Activated CD8-positive, alpha-beta memory T cell treated with anti-CD3 and anti-CD28 coated beads, Interleukin-2, amount 50 U/mL, for 24 hours (primary cell): ENCODE data around the gene DPM3.
"Not testable (repeated sequence)": the region's sequence is repeated elsewhere in the genome, so short reads cannot be mapped to it uniquely, and the experiment has no call there.

ENCODE experiments used
- DNase-seq: peaks from one replicate; pipeline ENCODE4 v3.0.0-alpha.2; 2020; ENCODE audit errors: extremely low read depth

Gene DPM3

DNA sequence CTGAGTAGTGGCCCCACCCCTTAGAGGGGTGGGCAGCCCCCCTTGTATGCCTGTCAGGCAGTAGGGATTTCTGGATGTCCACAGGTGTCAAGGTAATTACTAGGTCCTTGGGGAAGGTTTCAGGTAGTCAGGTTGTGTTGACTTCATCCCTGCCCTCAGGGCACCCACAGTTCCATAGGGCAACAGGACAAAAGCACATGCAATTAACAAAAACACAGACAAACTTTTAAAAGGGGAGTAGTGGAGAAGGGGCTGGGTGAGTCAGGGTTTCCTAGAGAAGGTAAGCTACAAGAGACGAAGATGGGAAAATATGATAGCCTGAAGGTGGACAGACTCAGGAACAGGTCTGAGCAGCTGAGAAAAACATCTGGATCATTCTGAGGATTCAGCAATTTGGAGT, 18.7 kb upstream of the DPM3 start:
- no peak for DNase-seq

DNA sequence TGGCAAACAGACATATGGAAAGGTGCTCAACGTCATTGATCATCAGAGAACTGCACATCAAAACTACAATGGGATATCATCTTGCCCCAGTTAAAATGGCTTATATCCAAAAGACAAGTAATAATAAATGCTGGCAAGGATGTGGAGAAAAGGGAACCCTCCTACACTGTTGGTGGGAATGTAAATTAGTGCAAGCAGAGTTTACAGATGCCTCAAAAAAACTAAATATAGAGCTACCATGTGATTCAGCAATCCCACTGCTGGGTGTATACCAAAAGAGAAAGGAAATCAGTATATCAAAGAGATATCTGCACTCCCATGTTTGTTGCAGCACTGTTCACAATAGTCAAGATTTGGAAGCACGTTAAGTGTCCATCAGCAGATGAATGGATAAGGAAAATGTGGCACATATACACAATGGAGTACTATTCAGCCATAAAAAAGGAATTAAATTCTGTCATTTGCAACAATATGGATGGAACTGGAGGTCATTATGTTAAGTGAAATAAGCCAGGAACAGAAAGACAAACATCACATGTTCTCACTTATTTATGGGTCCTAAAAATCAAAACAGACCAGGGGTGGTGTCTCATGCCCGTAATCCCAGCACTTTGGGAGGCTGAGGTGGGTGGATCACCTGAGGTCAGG, 15.8 kb upstream of the DPM3 start:
- not testable (repeated sequence) for DNase-seq

DNA sequence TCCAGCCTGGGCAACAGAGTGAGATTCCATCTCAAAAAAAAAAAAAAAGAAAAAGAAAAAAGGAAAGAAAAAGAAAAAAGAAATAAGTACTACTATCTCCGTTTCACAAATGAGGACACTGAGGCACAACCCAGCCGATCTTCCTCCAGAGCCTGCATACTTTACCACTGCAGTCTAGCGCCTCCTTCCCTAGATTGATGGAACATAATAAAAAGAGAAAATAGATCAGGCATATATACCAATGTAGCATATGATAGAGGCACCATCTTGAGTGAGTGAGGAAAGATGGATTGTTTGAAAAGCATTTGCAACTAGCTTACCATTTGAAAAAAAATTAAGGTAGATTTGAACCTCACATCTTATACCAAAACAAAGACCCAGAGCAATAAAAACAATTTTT, 5.2 kb upstream of the DPM3 start:
- no peak for DNase-seq

DNA sequence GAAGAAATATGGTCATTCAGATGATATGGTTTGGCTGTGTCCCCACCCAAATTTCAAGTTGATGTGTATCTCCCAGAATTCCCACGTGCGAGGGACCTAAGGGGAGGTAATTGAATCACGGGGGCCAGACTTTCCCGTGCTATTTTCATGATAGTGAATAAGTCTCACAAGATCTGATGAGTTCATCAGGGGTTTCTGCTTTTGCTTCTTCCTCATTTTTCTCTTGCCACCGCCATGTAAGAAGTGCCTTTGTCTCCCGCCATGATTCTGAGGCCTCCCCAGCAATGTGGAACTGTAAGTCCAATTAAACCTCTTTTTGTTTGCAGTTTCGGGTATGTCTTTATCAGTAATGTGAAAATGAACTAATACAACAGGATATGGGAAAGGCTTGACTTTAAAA, 1.4 kb upstream of the DPM3 start:
- DNase-seq, result no peak

DNA sequence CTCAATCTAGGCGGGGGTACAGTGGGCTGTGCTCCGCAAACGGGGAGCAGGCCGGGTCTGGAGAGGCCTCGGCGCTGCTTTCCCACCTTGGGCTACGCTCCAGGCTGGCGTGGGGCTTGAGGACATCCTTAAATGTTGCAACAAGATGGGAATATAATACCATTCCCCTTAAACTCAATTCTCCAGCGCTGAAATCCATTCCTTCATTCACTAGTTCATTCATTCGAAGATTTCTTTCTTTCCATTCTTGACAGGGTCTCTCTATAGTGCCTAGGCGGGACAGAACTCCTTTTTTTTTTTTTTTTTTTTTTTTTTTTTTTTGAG, 261 bp upstream of the DPM3 start:
- DNase-seq, result no peak

DNA sequence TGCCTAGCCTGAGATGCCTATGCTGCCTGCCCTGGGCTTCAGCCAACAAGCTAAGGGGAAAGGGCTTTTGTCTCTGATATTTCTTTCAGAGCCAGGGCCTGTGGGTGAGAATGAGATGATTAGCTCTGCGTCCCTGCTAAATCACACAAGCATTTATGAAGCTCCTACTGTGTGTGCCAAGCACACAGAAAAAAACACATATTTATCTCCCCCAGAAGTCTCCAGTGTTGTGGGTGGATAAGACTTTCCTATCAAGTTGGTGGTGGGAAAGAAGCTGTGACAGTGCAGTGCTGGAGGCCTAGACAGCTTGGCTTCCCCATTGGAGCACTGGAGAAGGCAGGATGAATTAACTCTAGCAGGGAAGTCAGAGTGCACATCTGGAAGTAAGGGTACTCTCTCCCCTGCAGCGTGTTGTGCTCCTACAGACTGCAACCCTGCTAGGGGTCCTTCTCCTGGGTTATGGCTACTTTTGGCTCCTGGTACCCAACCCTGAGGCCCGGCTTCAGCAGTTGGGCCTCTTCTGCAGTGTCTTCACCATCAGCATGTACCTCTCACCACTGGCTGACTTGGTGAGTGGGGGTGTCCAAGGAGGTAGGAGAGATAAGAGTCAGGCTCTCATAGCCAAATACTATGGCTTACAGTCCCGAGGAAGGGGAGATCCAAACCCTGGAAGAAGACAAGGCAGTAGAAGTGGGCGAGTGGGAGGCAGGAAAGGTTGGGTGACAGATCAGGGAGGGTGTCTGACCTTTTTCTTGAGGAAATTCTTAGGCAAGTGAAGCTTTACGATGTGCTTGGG, 3.0 kb downstream of the DPM3 start:
- no peak for DNase-seq

DNA sequence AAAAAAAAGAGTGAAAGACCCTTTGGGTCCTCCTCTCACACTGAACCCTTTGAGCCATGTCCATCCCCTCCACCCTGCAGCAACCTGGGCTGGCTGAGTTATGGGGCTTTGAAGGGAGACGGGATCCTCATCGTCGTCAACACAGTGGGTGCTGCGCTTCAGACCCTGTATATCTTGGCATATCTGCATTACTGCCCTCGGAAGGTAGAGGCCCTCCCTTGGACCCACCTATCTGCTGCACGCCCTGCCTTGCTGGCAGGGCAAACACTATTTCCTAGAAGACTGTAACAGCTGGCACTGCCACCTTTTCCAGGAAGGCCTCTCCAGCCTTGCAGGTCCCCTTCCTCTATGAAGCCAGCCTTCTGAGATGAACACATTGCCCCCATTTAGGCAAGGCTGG, 3.6 kb downstream of the DPM3 start:
- no peak for DNase-seq

DNA sequence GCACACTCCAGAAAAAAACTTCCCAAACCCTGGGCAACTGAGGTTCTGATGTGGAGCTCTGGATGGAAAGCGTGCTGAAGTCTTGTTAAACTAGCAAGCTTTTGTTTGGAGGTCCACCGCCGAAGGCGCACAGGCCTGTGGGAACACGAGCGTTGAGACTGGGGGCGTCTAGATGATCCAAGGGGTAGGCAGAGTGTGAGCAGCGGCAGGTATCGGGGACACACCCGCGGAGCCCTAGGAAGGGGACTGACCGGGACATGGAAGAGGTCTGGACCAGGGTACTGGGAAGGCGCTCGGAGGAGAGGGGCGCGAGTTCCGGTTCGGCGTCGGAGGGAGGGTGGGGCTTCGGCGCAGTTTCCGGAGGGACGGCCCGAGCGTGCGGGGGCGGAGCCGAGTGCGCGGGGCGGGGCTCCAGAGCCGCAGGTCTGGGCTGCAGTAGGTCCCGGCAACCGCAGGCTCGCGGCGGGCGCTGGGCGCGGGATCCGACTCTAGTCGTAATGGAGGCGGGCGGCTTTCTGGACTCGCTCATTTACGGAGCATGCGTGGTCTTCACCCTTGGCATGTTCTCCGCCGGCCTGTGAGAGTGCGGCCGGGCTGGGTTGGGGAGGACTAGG, 4.8 kb downstream of the DPM3 start, which contains the start of gene SLC50A1:
Gene SLC50A1, plus strand, starts transcription at position 438 of the 614 bp plus-strand sequence. Its CDS starts 60 bp downstream, at position 498.
- peak; percentile 85 for DNase-seq

DNA sequence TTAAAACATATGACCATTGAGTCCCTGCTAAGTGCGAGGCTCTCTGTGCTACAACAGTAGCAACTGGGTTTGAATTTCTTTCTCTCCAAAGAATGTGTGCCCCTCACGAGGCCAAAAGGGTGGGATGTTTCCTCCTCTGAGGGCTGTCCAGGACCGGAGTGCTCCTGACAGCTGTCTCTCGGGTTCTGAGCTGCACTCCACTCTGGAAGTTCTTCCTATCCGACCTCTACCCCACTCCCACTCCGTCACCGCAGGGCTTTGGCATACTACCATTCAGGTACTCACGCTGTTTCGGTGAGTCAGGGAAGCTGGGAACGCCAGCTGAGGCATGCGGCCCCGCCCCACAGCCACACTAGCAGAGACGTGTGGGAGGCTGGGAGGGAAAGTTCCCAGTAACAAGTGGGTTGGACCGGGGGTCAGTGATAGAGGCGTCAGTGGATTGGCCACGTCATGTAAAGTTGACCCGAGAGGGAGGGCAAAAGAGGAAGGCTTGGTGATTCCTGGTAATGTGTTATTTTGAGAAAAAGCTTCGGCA, 5.4 kb downstream of the DPM3 start:
- no peak for DNase-seq

DNA sequence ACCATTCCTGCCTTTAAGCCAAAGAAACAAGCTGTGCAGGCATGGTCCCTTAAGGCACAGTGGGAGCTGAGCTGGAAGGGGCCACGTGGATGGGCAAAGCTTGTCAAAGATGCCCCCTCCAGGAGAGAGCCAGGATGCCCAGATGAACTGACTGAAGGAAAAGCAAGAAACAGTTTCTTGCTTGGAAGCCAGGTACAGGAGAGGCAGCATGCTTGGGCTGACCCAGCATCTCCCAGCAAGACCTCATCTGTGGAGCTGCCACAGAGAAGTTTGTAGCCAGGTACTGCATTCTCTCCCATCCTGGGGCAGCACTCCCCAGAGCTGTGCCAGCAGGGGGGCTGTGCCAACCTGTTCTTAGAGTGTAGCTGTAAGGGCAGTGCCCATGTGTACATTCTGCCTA, 6.0 kb downstream of the DPM3 start:
- DNase-seq, result no peak

DNA sequence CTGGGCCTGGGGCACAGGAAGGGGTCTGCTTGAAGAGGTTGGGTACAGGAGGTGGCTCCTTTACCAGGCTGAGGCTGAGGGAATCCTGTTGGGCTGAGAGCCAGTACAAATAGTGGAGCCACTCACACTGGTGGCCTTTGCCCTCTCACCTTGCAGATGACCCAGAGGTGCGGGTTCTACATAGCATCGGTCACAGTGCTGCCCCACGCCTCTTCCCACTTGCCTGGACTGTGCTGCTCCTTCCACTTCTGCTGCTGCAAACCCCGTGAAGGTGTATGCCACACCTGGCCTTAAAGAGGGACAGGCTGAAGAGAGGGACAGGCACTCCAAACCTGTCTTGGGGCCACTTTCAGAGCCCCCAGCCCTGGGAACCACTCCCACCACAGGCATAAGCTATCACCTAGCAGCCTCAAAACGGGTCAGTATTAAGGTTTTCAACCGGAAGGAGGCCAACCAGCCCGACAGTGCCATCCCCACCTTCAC, 6.5 kb downstream of the DPM3 start:
- no peak for DNase-seq

DNA sequence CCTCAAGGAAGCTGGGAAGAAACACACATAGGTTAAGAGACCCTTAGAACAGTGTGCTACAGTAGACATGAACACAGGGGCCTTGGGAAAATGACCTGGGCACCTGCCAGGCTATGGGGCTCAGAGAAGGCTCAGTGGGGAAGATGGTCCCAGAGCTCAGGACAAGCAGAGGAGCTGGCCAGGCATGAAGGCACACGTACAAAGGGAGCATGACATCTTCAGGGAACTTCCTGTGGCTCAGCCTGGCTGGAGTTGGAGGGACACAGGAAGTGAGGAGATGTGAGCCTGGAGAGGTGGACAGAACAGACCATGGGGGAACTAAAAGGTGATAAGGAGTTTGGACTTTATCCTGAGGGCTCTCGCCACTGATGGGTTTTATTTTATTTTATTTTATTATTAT, 8.5 kb downstream of the DPM3 start:
- DNase-seq, result no peak

DNA sequence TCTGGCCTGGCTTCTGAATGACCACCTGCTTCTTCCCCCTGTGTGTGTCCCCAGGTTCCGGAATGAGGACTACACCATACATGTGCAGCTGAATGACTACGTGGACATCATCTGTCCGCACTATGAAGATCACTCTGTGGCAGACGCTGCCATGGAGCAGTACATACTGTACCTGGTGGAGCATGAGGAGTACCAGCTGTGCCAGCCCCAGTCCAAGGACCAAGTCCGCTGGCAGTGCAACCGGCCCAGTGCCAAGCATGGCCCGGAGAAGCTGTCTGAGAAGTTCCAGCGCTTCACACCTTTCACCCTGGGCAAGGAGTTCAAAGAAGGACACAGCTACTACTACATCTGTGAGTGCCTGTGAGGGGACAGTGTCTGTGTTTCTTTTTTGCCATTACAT, 9.0 kb downstream of the DPM3 start:
- no peak for DNase-seq

DNA sequence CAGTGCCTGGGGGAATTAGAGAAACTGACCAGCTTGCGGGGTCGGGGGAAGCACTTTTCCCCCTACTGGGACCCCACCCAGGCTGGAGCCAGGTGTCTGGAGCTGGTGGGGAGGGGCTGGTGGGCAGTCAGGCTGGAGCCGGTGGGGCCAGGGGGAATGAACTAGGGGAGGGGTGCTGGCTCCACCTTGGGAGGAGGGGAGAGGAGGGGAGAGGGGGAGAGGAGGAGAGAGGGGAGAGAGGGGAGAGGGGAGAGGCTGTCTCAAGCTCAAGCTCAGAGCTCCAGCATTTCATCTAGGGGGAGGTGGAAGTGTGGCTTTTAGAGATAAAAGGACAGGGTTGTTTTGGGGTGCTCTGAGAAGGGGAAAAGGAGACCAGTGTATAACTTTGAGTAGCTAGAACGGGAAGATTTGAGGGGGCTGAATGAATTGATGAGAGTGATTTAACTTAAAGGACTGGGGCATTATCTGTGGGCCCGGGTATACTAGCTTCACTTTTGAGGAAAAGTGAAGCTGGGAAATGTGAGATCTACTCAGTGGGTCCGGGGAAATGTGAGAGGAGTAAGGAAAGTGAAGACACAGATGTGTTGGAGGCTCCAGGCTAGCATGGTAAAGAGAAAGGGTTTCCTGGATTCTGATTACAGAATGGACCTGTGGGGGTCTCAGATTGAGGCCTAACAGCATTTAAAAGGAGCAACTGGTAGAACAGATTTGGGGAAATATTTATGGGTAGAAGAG, 9.9 kb downstream of the DPM3 start:
- DNase-seq, result no peak

DNA sequence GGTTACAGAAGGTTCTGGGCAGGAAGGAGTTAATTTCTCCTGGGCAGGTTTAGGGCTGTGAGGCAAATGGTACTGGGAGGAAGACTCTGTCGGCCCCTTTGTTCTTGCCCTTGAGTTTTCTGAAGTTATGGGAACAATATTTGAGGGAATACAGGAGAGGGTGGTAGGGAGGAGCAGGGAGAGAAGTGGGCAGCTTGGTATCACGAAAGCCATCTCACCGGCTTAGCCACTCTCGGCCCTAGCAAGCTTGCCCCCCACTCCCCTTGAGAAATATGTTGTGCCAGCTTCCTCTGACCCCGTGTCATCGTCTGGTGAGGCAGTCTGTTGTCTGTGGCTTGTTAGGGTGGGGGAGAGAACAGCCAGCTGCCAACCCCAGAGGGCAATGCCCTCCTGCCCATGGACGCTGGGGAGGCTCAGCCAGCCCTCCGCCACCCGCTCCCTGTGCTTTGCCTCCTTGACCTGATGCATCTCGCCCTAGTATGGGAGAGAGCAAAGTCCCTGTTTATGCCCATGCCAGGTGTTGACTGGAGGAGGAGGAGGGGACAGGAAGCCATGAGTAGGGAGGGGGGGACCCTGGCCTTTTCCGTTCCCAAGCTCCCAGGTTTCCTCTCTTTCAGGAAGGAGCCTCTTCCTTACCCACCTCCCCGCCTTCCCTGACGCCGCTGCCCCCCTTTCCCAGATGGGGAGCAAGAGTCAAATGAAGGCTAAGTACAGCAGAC, 11.4 kb downstream of the DPM3 start:
- DNase-seq, result no peak

DNA sequence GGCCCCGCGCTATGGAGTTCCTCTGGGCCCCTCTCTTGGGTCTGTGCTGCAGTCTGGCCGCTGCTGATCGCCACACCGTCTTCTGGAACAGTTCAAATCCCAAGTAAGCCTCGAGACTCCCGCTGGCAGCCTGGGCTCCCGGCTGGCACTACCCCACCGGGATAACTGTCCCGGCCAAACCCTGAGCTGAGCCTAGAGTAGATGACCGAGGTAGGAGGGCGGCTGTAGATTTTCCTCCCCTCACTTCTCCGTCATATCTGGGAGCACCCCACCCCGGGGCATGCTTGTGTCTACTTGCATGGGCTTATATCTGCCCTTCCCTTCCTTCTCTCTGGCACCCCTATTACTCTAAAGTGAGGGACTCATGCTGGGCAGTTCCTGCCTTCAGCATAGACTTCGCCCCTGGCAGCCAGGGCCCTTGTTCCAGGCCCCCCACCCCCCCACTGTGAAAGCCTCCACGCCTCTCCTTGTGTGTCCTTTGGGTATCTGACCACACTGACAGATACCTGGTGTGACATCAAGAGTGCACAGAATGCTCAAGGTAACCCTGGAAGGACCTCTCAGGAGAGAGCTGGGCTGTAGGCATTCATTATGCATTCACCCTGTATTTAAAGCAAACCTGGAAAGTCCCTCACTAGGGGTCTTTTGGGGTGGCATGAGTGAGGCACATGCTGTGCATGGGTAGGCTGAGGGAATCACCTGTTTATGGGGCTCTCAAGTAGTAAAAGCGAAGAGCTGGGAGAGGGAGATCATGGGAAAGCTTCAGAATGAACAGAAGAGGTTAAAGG, 12.2 kb downstream of the DPM3 start:
- no peak for DNase-seq

DNA sequence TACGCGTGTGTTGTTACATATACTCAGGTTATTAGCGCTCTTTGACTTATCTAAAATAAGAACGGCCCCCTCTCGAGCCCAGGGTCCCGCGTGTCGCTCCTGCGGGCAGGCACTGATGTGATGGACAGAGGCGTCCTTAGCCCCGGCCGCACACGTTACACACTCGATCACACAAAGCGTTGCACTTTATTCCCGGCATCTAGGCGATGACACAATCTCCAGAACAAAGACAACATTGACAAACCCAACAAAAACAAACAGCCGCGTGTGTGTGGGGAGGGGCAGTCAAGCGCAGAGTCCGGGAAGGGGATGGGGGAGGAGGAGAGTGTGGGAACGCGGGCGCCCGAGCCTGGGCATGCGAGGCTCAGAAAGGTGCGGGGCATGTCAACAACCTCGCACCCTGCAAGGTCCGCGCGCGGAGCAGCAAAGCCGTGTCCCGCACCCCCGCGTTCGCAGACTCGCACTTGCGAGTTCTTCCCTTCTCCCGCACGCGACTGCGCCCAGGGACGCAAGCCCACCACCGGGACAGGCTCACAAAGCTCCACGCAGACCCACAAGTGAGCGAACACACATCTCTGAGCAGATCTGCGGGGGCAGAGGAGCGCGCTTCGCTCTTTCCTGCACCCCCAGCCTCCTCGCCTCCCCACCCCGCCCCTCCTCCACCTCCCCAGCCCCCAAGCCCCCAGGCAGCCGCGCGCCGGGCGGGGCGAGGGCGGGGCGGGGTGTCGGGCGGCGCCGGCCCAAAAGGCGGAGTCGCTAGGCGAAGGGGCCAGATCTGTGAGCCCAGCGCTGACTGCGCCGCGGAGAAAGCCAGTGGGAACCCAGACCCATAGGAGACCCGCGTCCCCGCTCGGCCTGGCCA, 13.0 kb downstream of the DPM3 start, which contains the start of gene EFNA1:
Gene EFNA1, plus strand, starts transcription at position 772 of the 862 bp plus-strand sequence. CDS start 102 bp downstream, outside the sequence.
- no peak for DNase-seq

DNA sequence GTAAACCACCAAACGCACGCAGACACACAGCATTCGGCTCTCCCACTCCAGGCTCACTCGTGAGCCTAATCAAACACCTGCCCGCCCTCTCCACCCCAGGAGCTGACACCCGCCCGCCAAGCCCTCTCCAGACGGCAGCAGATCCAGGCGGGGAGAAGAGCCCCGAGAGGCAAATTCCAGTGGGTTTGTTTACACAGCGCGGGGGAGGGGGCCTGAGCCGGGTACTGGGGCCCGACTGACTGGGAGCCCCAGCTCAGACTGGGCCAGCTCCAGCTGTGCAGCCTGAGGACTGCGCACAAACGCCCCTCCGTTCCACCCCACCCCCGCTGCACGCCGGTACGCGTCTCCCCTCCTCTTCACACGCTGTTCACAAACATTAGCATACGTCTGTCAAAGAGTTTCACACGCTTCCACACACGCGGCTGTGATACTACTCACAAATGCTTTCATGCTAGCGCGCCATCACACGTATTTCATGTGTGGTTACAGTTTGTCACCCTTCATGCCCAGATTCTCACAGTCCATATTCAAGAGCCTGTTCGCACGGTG, 13.7 kb downstream of the DPM3 start:
- DNase-seq, result no peak

DNA sequence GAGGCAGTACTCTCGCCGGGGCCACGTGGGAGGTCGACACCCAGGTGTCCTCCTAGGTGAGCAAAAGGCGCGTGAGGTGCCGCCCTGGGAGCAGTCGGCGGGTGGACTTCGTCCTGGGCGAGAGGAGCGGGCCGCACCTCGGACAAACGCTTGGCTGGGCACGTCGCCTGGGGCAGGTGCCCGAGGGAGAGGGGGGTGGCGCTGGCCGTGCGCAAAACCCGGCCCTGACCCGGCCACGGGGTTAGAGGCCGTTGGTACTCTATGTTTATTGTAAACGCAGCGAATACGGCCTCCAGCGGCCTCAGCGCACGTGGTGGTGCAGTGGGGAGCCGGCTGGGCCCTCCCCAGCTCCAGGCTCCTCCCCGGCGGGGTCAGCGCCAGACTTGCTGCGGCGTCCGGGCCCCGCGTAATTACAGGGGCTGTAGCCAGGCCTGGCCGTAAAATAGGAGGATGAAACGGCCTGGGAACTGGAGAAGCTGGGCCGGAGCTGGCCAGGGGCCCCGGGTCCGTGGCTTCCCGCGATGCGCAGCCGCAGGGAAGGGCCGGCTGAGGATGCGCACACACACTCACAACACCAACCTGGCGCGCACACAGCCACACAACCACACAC, 14.3 kb downstream of the DPM3 start:
- no peak for DNase-seq
